Stimulated activated CD4-positive, alpha-beta T cell treated with anti-CD3 and anti-CD28 coated beads, Interleukin-1b, Interleukin-23, amount 100 ng/mL, for 4 hours (primary cell): ENCODE data around the gene PAQR4.

Experiments
- DNase-seq, 2 donors: peaks; one replicate each; pipeline ENCODE4 v3.0.0-alpha.2; 2020; ENCODE audit warnings: low read depth in 2 of 2

The PAQR4 gene

DNA sequence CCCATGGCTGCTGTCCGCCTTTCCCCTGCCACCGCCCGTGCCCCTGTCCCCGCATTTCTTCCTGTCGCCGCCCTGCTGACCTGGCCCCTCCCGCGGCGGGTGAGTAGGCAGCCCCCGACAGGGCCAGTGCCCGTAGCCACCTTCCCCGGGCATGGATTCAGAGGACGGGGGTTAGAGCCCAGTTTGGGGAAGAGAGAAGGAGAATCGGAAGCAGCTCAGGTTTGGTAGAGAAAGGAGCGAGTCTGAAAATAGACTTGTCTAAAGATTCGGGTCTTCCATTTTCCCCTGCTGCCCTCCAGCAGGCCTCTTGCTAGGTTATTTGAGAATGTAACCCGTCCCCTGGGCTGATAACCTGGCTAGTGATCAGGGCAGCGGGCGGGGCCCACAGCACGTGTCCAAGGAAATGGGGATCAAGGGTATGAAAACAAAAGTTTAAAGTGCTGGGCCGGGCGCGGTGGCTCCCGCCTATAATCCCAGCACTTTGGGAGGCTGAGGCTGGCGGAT, 35.7 kb downstream of the PAQR4 start:
- no peak for DNase-seq

DNA sequence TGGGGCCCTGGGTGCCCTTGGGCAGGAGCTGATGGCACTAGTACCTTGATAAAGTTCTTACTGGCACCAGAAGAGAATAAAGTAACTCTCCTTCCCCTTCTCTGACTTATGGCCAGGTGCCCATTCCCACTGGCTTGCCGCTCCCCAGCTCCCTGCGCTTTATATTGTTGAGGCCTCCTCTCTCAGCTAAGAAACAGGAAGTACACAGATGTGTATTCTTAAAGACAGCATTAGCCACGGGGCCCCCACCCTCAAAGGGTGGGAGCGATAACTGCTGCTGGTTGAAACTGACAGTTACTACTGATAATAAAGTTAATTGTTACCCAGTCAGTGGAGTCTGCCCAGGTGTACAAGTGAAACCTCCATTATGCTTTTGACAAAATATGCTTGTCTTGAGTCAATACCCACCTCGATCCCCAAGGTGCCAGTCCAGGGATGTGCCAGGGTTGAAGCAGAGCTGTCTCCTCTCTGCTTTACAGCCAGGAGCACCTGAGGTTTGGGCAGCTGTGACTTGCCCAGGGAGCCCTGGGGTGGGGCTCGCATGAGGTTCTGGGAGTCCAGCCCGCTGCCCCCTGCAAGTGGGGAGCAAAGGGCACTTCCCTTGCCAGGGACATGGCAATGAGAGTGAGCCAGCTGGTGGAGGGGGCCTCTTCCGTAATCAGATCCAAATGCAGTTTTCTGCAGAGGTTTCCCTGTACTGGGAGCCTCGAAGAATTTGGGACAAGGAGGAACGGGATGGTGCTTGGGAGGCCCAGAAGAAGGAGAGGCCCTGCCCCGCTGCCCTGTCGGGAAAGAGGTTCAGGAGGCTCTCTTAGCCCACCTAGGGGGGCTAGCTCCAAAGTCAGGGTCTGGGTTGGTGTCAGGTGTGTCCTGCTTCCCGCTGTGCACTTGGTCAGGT, 38.2 kb downstream of the PAQR4 start:
- DNase-seq, result no peak

DNA sequence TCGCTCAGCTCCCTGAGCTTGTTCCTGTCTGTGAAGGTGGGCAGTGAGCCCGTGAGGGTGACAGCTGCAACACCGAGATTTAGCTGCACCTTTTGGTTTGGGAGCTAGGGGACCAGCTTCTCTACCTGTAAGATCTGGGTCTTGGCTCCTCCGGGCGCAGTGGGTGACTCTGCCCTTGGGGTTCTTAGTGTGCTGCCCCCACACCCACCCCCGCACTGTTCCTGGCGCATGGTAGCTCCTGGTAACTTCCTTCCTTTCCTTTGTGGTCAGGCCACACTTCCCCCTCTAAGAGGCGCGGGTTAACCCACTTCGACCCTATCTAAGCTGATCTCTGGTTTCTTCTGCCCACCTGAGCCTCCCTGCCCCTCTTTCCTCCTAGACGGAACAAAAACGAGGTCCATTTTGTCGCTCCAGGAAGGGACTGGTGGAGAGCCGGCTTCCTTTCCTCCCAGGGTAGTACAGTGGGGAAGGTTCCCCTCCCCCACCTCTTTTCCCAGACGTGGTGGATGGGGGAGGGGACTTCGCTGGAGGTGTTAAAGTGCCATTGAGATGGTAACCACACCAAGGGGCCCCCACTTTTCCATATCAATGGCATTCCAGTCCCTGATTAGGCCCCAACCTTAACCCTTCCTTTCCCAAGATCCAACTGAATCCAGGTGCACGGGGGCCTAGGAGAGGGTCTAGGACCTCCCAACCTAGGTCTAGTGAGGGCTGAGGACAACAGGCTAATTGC, 39.0 kb downstream of the PAQR4 start:
- no peak for DNase-seq

DNA sequence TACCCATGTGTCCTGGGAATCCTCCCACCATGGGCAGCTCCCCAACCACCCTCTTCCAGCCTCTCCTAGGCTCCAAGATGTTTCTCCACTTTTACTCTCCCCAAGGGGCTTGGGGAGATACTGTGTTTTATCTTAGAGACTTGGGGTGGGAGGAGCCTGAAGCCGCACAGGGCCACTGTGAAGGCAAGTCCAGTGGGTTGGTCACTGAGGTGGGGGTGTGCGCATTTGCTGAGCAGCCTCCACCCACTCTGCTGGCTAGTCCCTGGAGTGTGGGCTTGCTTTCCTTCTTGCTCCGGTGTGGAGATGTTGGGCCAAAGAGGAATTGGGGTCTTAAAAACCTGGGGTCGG, 39.5 kb downstream of the PAQR4 start:
- DNase-seq, result no peak

DNA sequence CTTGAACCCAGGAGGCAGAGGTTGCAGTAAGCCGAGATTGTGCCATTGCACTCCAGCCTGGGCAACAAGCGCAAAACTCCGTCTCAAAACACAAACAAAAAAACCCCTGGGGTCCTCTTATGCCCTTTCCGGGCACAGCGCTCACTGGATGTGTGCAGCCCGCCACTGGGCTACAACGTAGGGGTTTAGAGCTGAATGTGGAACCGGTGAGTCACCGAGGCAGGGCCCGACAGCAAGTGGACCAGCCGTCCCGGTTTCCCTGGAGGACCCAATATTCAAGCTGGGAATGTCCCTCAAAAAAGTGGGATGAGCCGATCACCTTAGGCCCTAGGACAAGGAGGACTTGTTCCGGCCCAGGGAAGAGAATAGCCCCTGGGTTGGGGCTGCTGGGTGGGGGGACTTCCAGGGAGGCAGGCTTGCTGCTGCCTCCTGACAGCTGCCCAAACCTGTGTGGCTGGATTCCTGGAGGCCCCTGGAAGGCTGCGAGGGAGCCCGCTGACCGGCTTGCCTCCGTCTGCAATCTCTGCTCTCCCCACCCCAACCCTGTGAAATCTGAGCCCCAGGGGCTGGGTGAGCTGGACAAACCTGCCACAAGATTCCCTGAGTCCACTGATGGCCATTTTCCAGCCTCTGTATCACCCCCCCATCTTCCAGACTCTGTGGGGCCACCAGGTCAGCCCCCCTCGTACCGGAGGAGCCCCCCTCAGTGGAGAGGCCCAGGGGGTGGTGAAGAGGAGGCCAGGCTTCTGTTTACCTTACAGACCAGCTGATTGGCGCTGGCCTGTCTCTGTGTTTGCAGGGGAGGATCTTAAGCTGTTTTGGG, 40.6 kb downstream of the PAQR4 start:
- DNase-seq, result no peak

DNA sequence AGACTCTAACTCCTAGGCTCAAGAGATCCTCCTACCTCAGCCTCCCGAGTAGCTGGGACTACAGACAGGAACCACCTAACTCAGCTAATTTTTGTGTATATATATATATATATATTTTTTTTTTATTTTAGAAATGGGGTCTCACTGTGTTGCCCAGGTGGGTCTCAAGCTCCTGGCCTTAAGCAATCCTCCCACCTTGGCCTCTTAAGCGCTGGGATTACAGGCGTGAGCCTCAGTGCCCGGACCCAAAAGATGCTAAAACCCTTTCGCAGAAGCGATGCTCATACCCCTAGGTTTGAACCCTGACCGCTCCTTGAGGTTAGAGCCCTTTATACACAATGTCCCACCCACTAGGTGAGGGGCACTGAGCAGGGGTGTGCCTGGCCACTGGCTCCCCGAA, 41.4 kb downstream of the PAQR4 start:
- DNase-seq, result no peak

DNA sequence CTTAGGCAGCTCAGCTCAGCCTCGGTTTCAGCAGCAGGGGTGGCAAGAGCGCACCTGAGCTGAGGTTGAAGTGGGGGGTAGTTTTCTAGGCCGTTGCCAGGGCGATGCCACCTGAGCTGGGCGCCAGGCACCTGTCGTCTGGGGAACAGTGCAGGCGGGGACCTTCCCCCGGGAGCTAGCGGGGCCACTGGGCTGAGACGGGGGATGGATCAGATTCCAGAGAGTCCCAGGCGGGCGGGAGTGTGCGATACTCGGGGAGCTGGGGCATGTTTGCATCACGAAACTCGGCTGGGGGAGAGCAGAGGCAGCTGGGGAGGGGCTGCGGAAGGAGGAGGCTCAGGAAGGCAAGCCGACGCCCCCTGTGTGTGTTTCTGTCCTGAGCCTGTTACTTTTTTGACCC, 43.1 kb downstream of the PAQR4 start:
- no peak for DNase-seq

DNA sequence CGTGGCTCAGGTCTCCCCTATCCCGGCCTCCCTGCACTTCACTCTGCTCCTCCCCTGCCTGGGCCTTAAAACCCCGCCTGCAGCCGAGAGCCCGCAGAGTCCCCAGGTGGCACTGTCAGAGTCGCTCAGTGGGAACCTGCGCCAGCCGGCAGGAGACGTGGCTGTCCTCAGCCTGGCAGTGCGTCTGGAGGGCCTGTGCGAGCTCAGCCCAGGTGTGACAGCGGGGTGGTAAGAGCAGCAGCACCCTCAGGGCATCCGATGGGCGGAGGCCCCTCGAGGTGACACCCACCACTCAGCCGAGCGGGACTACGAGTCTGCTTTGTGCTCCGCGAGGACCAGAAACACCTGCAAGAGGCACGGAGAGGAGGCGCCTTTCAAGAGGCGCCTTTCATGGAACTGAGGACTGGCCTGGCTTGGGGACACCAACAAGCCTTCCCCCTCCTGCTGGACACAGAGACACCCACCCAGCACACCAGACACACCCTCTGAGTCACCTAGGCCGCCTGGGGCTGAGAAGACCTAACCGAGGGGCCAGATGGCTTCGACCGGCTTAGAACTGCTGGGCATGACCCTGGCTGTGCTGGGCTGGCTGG, 43.8 kb downstream of the PAQR4 start, which contains the start of gene CLDN9:
Gene CLDN9, plus strand, starts transcription at position 96 of the 593 bp plus-strand sequence. Its CDS starts 440 bp downstream, at position 536.
- DNase-seq, result no peak

DNA sequence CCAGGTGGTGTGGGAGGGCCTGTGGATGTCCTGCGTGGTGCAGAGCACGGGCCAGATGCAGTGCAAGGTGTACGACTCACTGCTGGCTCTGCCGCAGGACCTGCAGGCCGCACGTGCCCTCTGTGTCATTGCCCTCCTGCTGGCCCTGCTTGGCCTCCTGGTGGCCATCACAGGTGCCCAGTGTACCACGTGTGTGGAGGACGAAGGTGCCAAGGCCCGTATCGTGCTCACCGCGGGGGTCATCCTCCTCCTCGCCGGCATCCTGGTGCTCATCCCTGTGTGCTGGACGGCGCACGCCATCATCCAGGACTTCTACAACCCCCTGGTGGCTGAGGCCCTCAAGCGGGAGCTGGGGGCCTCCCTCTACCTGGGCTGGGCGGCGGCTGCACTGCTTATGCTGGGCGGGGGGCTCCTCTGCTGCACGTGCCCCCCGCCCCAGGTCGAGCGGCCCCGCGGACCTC, 44.4 kb downstream of the PAQR4 start:
- DNase-seq, result no peak

DNA sequence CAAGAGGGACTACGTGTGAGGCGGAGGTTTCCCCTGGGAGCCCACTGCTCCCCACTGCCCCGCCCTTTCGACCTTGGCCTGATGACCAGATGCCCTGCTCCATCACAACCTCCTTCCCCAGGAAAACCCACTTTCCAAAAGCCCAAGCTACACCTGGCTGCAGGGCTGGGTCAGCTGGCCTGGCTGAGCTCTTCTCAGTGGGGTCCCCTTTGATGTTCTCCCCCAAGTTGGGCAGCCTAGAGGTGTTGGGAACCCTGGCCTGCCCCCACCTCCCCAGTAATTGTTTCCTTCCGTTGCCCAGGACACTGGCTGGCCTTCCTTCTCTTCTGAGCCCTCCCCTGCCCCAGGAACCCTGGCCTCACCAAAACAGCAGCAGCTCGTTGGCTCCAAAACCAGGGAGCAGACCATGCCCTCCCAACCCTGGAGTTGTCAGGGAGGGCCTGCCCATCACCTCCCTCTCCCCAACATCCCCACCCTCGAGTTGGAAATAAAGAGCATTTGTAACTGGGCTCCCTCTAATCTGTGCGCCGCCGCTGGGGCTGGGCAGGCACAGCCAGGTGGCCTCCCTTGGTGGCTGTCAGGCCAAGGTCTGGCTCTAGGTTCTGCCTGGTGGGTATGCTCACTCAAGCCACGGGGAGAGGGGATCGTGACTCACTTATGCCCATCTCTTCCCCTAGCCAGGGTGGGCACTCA, 45.0 kb downstream of the PAQR4 start:
- no peak for DNase-seq

DNA sequence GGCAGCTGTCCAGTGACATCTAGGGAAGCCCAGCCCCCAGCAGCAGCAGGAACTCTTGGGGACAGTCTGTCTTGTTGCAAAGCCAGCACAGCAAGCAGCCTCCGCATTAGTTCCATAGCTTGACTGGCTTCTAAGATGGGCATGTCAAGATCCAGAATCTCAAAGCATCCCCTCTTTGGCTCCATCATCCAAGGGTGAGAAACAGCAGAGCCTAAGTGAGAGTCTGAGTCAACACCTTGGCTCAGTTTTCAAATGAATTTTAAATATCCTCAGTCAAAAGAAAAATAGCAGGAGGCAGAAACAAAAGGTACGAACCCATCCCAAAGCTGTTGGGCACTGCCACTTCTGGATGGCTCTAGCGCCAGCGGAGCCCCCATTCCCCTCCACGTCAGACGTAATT, 45.8 kb downstream of the PAQR4 start:
- DNase-seq, result no peak

DNA sequence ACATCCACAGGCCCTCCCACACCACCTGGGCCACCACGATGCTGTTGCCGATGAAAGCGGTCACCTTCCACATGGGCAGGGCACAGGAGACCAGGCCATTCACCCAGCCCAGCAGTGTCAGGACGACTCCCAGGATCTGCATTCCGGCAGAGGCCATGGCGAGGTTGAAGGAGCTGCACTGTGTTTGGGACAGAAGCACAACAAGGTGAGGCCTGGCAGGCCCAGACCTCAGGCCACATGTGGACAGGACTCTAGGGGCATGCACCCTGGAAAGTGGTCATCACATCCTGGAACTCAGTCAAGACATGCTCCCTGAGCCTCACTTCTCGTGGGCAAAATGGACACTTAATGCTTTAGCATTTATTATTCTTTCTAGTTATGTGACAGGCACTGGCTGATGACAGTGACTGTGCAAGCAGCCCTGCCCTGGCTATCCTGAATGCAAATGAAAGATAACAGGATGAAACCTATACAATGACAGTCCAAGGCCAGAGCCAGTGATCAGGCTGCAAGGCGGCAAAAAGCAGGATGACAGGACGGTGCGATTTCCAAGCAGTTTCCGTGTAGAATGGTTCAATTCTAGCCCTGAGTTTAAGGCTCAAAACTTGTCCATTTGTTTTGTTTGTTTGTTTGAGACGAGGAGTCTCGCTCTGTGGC, 46.8 kb downstream of the PAQR4 start:
- no peak for DNase-seq

DNA sequence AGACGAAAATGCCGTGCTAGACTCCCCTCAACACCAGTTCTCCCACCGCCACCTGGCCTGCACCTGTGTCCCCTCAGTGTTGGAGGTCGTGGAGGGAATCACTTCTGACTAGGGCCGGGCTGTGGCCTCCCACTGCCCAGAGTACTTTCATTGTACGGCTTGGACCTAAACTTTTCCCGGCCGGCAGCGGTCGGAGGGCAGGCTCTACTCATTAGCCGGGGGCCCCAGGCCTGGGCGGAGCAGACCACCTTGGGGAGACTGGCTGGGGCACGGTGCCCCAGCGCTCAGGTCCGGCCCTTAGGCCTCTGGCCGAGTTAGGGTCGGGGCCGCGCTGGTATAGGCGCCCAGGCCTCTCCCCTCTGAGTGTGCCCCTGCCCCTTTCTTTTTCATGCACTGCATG, 48.2 kb downstream of the PAQR4 start:
- DNase-seq, result no peak

DNA sequence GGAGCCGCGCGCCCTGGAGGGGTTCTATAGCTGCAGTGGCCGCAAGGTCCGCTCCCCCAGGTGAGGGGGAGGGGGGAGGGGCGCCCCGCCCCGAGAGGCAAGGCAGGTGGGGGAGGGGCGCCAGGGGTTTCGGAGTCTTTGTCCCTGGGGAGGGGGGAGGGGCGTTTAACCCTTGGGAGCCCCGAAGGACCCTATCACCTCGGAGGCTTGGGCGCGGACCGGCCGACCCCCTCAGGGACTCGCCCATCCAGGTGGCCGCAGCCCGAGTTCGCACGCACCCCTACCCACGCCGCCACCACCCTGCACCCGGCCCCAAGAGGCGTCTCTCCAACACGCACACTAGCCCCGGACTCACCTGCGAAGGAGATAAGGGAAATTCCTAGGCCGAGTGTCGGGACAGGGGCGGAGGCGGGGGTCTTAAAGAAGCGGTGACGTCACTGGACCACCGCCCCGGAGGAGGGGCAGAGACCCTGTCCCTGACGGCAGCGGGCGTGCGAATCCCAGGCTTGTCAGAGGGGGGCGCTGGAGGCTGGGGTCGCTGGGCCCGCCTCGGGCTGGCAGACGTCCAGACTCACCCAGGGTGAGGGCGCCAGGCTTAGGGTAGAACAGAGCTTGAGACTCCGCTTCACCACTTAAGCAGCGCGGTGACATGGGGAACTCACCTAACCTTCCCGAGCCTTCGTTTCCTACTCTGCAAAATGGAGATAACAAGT, 48.8 kb downstream of the PAQR4 start, which contains the start of gene CLDN6:
Gene CLDN6, minus strand, starts transcription at position 390 of the 713 bp plus-strand sequence. CDS start 2,162 bp downstream, outside the sequence.
- DNase-seq, result no peak

DNA sequence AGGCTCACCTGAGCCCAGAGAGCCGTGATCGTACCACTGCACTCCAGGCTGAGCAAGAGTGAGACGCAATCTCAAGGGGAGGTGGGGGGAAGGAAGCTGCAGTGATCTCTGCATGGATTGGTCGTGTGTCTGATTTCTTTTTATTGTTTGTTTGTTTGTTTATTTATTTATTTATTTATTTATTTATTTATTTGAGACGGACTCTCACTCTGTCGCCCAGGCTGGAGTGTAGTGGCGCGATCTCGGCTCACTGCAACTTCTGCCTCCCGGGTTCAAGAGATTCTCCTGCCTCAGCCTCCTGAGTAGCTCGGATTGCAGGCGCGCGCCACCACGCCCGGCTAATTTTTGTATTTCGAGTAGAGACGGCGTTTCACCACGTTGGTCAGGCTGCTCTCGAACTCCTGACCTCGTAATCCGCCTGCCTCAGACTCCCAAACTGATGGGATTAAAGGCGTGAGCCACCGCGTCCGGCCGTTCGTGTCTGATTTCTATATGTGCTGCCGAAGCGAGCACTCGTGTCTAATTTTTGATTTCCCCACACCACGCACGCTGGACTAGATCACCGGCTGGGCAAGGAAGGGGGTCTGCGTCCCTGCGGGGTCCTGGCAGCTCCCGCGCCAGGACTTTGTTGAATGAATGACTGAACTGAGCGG, 50.6 kb downstream of the PAQR4 start:
- no peak for DNase-seq

DNA sequence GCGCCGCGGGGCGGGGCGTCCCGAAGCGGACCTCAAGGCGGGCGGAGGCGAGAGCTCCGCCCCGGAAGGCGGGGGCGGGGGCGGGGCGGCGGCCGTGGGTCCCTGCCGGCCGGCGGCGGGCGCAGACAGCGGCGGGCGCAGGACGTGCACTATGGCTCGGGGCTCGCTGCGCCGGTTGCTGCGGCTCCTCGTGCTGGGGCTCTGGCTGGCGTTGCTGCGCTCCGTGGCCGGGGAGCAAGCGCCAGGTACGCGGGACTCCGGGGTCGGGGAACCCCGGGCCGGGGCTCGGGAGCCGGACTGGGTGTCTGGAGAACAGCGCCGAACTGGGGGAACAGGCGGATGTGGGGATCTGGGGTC, 51.1 kb downstream of the PAQR4 start, which contains the start of gene TNFRSF12A:
Gene TNFRSF12A, plus strand, starts transcription at position 122 of the 357 bp plus-strand sequence. Its CDS starts 30 bp downstream, at position 152.
- peak; percentile 57 for DNase-seq

DNA sequence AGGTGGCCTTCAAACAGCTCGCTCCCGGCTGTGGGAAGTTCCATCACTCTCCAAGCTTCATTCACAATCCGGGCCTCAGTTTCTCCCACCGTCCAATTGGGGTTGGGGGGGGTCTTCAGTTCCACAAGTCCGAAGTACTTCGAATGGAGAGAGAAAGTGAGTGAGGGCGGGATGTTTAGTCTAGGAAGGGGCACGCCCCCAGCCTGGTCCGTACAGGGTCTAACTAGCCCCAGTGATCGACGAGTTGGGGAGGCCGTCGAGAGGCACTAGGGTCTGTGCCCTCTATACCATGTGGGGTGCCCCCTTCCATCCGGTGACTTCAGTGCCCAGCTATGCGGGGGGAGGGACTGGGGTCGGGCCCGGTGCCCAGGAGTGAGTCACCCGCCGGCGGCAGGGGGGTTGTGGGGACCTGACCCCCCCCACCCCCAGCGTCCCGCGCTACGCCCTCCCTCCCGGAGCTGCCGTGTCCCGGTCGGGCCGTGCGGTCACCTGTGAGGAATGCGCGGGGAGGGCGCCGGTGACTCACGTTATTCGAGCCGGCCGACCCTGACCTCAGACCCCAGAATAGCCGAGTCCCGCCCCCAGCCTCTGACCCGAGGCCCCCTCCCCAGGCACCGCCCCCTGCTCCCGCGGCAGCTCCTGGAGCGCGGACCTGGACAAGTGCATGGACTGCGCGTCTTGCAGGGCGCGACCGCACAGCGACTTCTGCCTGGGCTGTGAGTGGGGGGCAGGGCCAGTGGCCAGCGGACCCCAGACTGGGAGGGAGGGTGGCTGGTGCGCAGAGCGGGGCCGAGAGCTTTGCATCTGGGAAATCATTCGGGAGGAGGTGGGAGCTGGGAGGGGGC, 51.7 kb downstream of the PAQR4 start:
- peak in 1 of 2 donors; percentile 53 for DNase-seq
